COR-L47 (cell line): ENCODE results near the gene BRIP1.
A peak's percentile ranks its signal among the peaks of the same experiment; 100 is the strongest.
"Not testable (repeated sequence)": the region's sequence is repeated elsewhere in the genome, so short reads cannot be mapped to it uniquely, and the experiment has no call there.

ENCODE experiments used
- DNase-seq: peaks from one replicate; lab custom pipeline; 2025; lab: John Stamatoyannopoulos, UW

BRIP1 gene

GRCh38 chr17:61862975-61863800 lies at the start of gene BRIP1:
BRIP1 (minus strand) TSS chr17:61863528; CDS start chr17:61861539, 1,989 bp downstream.
- peak; percentile 92 for DNase-seq

GRCh38 chr17:61908292-61909037 lies 45.1 kb upstream of the BRIP1 start:
- no peak for DNase-seq

GRCh38 chr17:61907361-61907760 lies 44.0 kb upstream of the BRIP1 start:
- DNase-seq, result no peak

GRCh38 chr17:61904094-61904710 lies 40.9 kb upstream of the BRIP1 start:
- no peak for DNase-seq

- DNase-seq, result no peak
These were observed 39.9 kb upstream of the BRIP1 start for GRCh38 chr17:61903251-61903650.

GRCh38 chr17:61897548-61898180 lies 34.3 kb upstream of the BRIP1 start:
- DNase-seq, result no peak

GRCh38 chr17:61895391-61895790 lies 32.1 kb upstream of the BRIP1 start:
- no peak for DNase-seq

GRCh38 chr17:61894310-61894709 lies 31.0 kb upstream of the BRIP1 start:
- DNase-seq, result not testable (repeated sequence)

GRCh38 chr17:61887733-61888132 lies 24.4 kb upstream of the BRIP1 start:
- DNase-seq, result not testable (repeated sequence)

GRCh38 chr17:61885865-61886264 lies 22.5 kb upstream of the BRIP1 start:
- DNase-seq, result not testable (repeated sequence)

GRCh38 chr17:61884864-61885263 lies 21.5 kb upstream of the BRIP1 start:
- no peak for DNase-seq

- DNase-seq, result no peak
These were observed 17.3 kb upstream of the BRIP1 start for GRCh38 chr17:61880589-61881102.

- no peak for DNase-seq
These were observed 15.8 kb upstream of the BRIP1 start for GRCh38 chr17:61878984-61879612.

GRCh38 chr17:61878520-61878919 lies 15.2 kb upstream of the BRIP1 start:
- no peak for DNase-seq

GRCh38 chr17:61877837-61878236 lies 14.5 kb upstream of the BRIP1 start:
- DNase-seq, result no peak

GRCh38 chr17:61875804-61876203 lies 12.5 kb upstream of the BRIP1 start:
- no peak for DNase-seq

- DNase-seq, result no peak
These were observed 12.0 kb upstream of the BRIP1 start for GRCh38 chr17:61875285-61875684.

- no peak for DNase-seq
These were observed 10.7 kb upstream of the BRIP1 start for GRCh38 chr17:61874075-61874474.

- no peak for DNase-seq
These were observed 8.8 kb upstream of the BRIP1 start for GRCh38 chr17:61872099-61872498.

GRCh38 chr17:61869138-61869537 lies 5.8 kb upstream of the BRIP1 start:
- no peak for DNase-seq

GRCh38 chr17:61868074-61868473 lies 4.7 kb upstream of the BRIP1 start:
- DNase-seq, result no peak

GRCh38 chr17:61867033-61867432 lies 3.7 kb upstream of the BRIP1 start:
- no peak for DNase-seq
